NCI-H2107 treated with DMSO at 0.1 percent for 48 hours (cell line): ENCODE data around the gene ZNF343.
"Not testable (repeated sequence)": the region's sequence is repeated elsewhere in the genome, so short reads cannot be mapped to it uniquely, and the experiment has no call there.

ENCODE experiments used
- DNase-seq: peaks from one replicate; lab custom pipeline; 2025; ENCODE audit not compliant: unreplicated experiment; lab: John Stamatoyannopoulos, UW

Gene ZNF343

GRCh38 chr20:2521369-2522305 lies 12.9 kb upstream of the ZNF343 start:
- no peak for DNase-seq

GRCh38 chr20:2520617-2521016 lies 11.9 kb upstream of the ZNF343 start:
- DNase-seq, result no peak

- DNase-seq, result no peak
Observed at GRCh38 chr20:2519115-2519809, 10.5 kb upstream of the ZNF343 start.

GRCh38 chr20:2518558-2518957 lies 9.8 kb upstream of the ZNF343 start:
- no peak for DNase-seq

GRCh38 chr20:2518096-2518495 lies 9.4 kb upstream of the ZNF343 start:
- DNase-seq, result no peak

GRCh38 chr20:2516399-2516798 lies 7.7 kb upstream of the ZNF343 start:
- DNase-seq, result no peak

- DNase-seq, result no peak
Observed at GRCh38 chr20:2515203-2515602, 6.5 kb upstream of the ZNF343 start.

- DNase-seq, result no peak
Observed at GRCh38 chr20:2509794-2510193, 1.1 kb upstream of the ZNF343 start.

- no peak for DNase-seq
Observed at GRCh38 chr20:2509468-2509781, 710 bp upstream of the ZNF343 start.

- no peak for DNase-seq
Observed at GRCh38 chr20:2507875-2508630, 662 bp downstream of the ZNF343 start.

- no peak for DNase-seq
Observed at GRCh38 chr20:2507464-2507863, 1.3 kb downstream of the ZNF343 start.

- DNase-seq, result not testable (repeated sequence)
Observed at GRCh38 chr20:2506426-2506825, 2.3 kb downstream of the ZNF343 start.

GRCh38 chr20:2504803-2505202 lies 3.9 kb downstream of the ZNF343 start:
- DNase-seq, result not testable (repeated sequence)

GRCh38 chr20:2502808-2503384 lies 5.8 kb downstream of the ZNF343 start:
- not testable (repeated sequence) for DNase-seq

GRCh38 chr20:2485661-2486060 lies 23.1 kb downstream of the ZNF343 start:
- no peak for DNase-seq

GRCh38 chr20:2485080-2485479 lies 23.6 kb downstream of the ZNF343 start:
- DNase-seq, result no peak

- DNase-seq, result no peak
Observed at GRCh38 chr20:2483504-2483903, 25.2 kb downstream of the ZNF343 start.

- DNase-seq, result no peak
Observed at GRCh38 chr20:2480381-2480780, 28.3 kb downstream of the ZNF343 start.

GRCh38 chr20:2476742-2477615 lies 31.7 kb downstream of the ZNF343 start:
- DNase-seq, result no peak
